ENCODE results near the gene CNTN4.

The CNTN4 gene

DNA sequence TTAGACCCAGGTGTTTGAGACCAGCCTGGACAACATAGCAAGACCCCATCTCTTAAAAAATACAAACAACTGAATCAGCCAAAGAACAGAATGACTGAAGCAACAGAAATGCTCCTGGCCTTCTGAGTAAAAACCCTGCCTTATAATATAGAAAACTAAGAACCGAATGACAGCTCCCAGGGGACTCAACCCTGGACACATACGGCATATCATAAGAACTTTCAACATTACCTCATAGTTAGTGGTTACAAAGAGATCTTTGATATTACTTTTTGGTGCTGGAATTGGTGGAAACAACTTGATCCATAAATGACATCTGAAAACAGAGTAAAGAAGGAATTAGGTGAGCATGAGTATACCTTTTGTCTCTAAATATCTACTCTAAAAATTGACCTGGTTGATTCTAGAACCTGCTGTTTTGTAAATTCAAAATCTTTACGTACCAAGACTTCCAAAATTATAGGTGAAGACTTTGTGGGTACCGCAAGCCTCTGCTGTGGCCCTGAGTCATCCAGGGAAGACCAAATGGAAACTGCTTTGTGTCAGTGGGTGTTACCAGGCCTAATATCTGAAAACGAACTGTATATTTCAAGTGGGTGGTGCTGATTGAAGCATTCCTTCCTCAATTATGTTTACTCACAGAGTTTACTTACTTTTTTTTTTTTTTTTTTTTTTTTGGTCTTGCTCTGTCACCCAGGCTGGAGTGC lies 976.0 kb downstream of the CNTN4 start:
- no peak for DNase-seq

DNA sequence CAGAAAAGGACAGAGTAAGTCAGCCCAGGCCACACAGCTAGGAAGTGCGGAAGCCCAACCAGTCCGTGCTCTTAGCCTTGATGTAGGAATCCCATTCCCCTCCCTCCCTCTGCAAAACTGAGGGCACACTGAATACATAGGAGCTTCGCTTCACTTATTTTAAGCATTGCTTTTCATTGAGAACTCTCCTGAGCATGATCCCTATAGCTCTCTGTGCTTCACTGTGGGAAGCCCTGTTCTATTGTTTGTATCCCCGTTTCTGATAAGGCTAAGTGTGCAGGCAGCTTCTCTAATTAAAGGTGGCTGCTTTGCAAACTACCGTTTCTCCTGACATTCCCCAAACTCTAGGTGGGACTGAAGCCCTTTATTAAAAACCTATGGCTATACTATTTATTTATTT lies 981.6 kb downstream of the CNTN4 start:
- peak in 1 of 3 experiments; percentile 27 for DNase-seq

DNA sequence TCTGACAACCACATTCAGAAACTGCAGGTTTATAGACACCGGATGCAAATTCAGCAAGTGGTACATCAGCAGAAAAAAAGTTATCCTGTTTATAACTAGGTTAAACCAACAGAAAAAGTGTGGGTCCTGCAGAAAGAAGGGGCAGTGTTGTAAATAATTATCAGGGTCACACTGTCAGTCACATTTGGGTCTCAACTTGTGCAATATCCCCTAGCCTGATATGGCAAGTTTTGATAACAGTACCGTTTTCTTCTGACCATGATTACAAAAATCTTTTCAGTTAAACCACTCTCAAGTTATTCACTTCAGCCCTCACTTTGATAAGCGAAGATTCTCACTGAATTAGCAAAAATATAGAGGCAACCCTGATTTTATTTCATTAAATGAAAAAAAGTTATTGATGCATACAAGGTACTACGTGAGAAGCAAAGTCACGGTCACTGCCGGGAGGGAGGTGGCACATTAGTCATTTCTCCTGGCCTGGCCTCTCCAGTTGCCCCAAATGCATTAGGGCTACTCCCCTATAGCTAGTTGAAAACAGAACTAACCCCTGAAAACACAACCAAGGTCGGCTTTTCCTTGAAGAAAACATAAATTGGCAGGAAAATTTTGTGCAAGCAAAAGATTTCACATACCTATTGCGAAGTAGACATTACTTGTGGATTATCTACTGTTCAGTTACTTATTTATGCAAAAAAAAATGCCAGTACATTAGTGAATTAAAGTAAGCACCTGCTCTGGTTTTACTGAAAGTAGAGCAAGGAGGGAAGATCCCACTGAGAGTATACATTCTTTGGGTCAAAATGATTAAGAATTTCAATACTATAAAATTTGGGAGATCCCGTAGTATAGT lies 982.9 kb downstream of the CNTN4 start:
- DNase-seq = no peak

DNA sequence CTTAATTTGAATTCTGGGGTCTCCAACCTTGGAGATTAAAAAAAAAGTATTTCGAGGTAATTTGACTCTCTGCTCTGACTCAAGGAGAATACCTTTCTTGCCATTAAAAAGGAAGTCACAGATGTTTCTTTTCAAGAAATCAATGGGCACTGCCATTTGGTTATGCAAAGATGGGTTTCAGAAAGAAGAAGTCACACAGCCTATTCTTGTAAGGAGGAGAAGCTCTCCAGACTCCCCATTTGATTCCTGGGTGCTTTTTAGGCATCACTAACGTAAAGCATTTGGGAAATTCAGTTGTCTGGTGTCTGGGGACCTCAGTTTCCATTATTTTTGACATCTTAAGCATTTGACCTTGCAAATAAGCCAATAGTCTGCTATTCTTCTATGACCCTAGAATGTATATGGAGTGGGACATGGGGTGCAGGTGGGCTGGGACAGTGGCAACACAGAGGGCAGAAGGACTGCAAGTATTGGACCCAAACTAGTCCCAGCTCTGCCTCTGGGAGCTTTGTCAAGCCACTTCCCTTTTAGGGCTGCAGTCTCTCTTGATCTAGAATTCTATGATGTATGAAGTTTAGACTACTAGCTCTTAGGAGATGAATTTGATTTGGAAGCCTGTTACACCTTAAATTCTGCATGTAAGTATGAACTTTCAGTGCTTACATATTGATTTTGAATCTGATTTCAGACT lies 983.7 kb downstream of the CNTN4 start:
- no peak for DNase-seq

DNA sequence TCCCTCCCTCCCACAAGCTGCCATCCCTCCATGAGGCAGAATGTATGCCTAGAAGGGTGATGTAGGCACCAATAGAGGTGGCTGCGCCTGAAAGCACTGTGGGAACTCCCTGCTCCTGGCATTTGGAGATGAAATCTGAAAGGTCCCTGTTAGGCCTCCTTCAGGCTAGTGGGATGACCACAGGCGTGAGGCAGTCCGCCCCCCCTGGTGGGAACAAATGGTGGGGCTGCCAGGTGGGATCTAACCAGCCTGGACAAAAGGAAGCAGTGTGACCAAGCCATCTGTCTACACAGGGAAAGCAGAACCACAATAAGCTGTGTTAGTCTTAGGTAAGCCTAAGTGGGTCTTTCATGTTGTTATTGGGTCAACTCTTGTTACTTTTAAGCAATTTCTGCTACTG lies 986.2 kb downstream of the CNTN4 start:
- no peak for DNase-seq

DNA sequence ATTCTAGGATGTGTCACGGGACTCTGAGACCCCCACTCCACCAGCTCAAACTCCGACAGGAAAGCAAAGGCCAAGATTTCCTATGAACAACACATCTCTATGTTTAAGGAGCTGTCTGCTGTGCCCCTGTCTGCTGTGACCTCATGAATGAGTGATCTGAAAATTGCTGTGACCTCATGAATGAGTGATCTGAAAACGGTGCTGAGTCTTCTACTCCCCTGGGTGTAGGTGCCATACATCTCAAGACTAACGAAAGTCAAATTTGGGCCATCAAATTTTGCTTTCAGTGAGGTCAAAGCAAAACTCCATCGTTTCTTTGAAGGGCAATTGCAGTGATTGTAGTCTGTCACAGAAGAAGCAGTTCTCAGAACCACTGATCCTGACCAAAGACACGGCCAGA lies 987.1 kb downstream of the CNTN4 start:
- no peak for DNase-seq

DNA sequence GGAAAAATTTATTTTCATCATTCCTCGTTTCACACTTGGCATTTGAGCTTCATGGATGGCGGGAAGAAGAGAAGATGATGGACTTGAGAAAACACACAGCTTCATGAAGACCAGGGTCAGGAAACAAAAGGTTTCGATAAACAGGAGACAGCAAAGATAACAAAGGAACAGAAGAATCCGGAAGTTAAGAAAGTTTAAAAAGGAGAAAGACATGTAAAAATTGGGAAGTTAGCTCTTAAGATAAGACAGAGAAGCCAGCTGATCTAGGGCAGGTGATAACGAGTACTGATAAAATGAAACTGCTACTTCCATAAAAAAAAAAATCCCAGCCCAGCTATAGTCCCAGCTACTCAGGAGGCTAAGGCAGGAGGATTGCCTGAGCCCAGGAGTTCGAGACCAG lies 987.6 kb downstream of the CNTN4 start:
- no peak for DNase-seq

DNA sequence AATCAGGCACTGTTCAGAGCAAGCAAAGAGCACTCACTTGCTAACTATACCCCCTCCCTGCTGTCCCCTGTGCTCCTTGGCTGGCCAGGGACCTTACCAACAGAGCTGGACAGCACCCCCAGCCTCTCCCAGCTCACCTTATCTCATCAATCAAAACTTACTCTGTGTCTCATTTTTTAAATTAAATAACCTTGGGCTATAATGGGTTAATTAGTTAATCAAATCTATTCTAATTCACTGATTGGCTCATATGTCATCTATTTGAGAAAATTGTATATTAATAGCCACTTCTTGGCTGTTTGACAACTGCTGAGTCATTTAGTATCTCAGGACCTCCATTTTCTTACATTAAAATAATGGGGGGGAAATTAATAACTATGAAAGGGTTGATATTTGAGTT lies 988.6 kb downstream of the CNTN4 start:
- DNase-seq = peak in 1 of 3 experiments; percentile 16

DNA sequence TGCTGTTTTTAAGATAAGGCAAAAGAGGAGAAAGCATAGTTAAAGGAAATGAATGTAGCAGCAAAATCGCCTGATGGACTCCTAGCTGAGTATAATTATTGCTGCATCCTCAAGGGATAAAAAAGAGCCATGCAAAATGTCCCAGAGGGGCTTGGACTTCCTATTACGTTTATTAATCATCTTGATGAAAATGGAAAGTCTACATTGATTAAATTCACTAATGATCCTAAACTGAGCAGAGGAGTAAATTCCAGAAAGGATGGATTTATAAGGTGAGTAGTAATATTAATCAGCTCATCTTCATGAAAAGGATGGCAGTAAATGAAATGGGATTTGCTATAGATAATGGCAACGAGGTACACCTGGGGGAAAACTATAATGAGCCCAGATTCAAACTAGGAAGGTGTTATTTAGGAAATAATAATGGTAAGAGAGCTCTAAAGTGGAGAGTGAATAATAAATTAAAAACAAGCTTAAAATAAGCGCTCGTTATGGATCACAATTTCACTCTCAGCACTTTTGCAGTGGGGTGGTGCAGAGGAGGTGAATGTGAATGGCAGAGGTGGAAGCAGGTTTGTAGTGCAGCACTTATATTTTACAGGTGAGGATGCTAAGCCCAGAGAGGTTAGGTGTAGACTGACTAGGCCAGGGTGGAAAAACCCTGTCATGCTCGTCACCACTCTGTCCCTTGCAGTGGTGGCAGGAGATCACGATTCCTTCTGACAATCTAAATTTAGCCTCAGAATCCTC lies 989.2 kb downstream of the CNTN4 start:
- peak in 1 of 3 experiments; percentile 9 for DNase-seq

DNA sequence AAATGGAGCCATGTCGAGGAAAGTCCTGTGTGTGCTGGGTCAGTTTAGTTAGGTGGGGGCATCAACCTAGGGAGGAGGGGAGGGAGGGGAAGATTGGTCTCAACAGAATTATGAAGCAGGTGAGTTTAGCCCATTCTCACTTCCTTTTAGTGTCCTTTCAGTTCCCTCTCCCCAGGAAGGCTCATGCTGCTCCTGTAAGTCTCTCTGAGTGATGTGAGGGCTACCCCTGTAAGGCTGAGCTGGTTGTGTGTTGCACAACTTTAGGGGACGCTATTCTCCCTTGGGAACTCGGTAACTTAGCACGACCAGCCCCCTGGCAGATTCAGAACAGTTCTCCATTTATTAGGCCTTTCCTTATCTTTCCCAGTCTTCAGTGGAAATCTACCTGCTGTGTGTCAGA lies 990.4 kb downstream of the CNTN4 start:
- no peak for DNase-seq

DNA sequence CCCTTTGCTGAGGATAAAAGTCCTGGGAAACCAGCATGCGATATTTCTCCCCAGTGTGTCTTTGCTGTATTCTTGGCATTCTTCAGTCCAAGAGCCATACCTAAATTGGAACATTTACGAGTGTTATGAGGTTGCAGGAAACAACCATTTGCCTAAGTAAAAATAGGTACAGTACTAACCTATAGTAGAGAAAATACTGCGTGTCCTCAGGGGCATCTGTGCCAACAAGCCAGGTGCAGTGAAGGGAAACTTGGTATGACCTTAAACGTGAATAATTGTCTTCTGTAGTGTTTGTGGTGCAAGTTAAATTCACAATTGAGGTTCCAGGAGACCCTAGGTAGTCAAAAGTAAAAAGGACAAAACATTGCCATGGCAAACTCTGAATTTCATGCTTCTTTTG lies 999.3 kb downstream of the CNTN4 start:
- no peak for DNase-seq

DNA sequence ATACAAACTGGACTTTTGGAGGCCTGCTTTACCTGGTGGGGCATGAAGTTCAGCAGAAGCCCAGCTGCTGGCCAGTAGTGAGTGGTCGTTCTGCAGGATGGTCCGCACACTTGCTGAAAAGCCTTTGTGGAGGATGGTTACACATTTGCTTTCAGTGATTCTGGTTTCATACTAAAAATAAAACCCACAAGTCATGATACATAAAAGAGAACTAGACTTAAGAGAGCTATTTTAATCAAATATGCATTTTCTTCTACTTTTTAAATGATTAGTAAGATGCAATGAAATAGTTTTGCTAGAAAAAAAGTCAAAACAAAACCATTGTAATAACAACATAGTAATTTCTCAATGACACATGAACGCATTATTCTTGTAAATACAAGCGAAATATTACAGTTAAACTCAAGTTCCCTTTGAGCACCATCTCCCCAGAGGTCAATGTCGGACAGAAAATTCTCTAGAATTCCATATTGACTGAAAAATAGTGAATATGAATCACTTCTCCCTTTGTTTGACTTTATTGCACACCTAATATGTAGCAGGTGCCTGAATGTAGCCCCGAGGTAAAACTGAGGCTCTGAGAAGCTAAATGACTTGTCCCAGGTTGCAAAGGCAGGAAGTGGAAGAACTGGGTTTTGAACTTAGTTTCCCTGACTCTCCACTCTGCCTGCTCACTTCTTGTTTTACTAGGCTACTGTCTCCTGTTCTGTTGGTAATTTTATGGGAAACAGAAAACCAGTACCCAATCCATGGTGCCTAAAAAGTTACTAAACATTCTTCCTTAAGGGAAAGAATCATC lies 1003.2 kb downstream of the CNTN4 start:
- no peak for DNase-seq

DNA sequence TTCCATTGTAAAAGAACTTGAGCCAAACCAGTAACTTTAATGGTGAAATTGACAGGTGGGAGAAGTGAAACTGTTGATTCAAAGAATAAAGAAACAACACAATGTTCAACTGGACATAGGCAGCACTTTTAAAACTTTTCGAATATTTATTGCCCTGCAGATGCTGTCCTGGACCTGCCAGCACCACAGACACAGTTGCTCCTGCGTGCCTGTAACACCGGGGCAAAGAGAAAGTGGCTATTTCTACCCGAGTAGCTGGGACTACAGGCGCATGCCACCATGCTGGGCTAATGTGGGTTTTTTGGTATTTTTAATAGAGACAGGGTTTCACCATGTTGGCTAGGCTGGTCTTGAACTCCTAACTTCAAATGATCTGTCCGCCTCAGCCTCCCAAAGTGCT lies 1004.1 kb downstream of the CNTN4 start:
- no peak for DNase-seq

DNA sequence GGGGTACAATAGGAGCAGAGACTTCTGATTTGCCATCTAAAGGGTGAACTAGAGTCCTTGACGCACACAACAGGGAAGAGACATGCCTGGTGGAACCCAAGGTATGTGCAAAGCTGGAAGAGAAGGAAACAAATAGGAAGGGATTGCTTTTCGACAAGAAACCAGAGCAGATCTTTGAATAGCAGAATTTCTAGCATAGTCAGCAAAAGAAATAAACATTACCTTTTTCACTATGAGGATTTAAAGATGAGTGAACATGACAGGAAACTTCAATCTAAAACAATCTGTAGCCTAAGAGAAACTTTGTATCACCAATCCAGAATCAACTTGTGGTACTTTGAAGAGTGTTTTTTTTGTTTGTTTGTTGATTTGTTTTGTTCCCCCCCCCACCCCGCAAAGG lies 1006.6 kb downstream of the CNTN4 start:
- DNase-seq = no peak

DNA sequence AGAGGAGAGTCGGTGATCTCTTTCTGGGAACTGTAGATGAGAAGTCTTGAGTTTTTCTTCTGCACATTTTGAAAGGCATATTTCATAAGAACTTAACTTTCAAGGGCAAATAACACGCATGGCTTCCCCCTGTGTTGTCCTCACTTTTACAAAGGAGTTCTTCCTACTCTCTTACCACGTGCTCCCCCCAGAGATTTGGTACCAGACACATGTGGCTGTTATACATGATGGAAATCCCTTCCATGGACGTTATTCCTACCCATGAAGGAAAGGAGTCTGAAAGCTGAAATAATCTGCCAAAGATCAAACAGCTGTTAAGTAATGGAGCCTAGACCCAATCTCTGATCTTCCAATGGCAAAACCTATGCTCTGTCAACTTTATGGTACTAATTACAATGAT lies 1007.1 kb downstream of the CNTN4 start:
- no peak for DNase-seq

DNA sequence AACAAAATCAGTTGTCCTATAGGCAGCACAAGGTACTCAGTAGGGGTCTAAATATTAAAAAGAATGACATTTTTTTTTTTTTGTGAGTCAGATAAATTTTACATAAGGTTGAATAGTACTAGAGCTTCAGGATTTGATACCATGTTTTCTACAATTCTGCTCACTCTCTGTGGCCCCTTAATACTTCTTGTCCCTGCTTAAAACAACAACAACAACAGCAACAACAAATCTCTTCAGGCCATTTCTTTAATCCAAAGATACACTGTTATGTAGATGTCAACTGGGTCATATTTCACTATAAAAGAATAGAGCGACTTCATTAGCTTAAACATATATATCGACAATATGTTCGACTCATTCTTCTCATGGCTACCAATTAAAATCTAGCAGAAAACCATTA lies 1008.5 kb downstream of the CNTN4 start:
- DNase-seq = no peak

Data from NCI-H1417 (cell line).